GM19239 (cell line): ENCODE results near the gene KANSL1.

Experiments used
- DNase-seq: peaks from one replicate; pipeline ENCODE4 v3.0.0; 2011; ENCODE audit warnings: low spot score; ENCODE audit not compliant: insufficient read length
- FAIRE-seq: peaks from 2 replicates; lab custom pipeline; 2011; peaks lifted over from hg19 to GRCh38; lab: Jason Lieb, UNC

The KANSL1 gene

GRCh38 chr17:46150216-46150963 is 42.8 kb downstream of the KANSL1 start:
- no peak for FAIRE-seq
- no peak for DNase-seq

DNA sequence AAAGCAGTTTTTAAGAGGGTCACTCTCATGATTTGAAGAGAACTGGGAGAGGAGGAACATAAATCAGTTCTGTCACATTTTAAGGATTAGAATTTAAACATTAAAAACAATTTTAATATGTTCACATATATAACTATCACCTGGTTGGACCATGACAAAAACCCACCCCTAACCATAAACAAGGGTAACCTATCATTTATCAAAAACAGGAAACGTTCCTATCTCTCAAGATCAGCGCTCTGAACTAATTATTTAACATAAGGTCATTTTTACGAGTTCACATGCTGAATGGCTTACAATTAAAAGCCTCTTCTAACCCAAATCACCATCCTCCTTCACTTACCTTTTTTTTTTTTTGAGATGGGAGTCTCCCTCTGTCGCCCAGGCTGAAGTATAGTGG is 45.0 kb downstream of the KANSL1 start:
- FAIRE-seq, result no peak

GRCh38 chr17:46147296-46147695 is 45.9 kb downstream of the KANSL1 start:
- FAIRE-seq, result no peak
- no peak for DNase-seq

More for the DNA sequence above, 45.0 kb downstream of the KANSL1 start:
- no peak for DNase-seq

GRCh38 chr17:46144246-46144645 is 49.0 kb downstream of the KANSL1 start:
- DNase-seq (no peak), FAIRE-seq (no peak)

DNA sequence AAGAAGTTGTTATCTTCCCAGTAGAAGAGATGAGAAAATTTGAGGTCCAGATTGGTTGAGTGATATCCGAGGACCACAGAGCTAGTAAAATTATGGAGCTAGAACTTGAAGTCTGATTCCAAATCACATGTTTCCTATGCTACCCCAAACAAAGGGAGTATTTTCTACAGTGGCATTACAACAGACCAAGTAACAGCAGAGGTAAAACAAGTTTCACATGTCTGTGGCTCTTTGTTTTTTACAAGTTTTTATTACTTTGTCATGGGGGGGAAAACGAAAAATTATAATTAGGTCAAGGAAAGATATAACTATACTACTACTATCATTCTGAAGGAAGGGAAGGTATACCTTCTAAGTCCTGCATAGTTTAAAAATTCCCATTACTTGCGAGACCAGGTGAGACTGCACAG is 49.4 kb downstream of the KANSL1 start:
- FAIRE-seq, result no peak
- no peak for DNase-seq

DNA sequence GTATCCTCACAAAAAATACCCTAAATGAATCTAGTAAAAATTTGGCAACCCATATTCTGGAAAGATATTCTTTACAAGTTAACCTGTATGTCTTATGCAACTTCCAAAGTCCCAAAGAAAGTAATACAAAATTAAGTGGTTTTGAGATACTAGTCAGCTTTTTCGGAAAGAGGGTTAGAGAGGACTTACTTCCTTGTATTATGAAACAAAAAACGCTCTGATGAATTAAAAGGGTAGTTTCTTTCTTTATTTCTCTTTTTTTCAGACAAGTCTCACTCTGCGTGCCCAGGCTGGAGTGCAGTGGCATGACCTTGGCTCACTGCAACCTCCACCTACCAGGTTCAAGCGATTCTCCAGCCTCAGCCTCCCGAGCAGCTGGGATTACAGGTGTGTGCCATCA is 51.6 kb downstream of the KANSL1 start:
- DNase-seq (no peak), FAIRE-seq (peak; percentile 4)

- DNase-seq (no peak), FAIRE-seq (no peak)
Measured at GRCh38 chr17:46140645-46141197, 52.5 kb downstream of the KANSL1 start.

DNA sequence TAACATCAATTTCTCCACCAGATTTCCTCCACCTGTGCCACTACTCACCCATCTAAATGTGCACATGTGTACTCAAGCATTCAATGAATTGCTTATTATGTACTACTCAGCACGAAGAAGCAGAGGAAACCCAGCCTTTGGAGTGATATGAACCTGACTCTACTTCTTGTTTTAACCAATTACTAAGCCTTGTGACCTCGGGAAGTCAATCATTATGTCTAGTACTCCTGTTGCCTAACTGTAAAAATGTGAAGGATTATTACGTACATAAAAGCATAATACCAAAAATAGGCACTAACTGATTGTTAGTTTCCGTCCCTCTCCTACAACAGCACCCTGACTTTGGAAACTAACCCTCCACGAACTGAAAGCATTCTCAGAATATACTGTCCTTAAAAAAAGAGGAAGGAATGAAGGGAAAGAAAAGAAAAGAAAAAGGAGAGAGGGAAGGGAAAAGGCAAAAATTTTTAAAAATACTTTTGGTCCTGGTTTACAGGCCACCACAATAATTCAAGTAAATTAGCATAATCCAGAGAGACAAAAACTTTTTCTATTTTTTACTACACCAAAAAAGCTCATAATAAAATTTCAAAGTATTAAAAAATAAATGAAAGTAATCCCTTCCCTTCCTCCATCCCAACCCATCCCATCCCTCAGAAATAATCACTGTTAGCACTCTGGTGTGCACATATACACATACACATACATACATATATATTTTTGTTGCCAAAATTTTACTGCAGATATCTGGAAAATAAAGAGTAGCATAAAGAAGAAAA is 53.6 kb downstream of the KANSL1 start:
- FAIRE-seq (peak; percentile 73), DNase-seq (no peak)

GRCh38 chr17:46138473-46138872 is 54.8 kb downstream of the KANSL1 start:
- DNase-seq, result no peak
- no peak for FAIRE-seq

- no peak for DNase-seq
- FAIRE-seq, result no peak
Measured at GRCh38 chr17:46136820-46137219, 56.4 kb downstream of the KANSL1 start.

DNA sequence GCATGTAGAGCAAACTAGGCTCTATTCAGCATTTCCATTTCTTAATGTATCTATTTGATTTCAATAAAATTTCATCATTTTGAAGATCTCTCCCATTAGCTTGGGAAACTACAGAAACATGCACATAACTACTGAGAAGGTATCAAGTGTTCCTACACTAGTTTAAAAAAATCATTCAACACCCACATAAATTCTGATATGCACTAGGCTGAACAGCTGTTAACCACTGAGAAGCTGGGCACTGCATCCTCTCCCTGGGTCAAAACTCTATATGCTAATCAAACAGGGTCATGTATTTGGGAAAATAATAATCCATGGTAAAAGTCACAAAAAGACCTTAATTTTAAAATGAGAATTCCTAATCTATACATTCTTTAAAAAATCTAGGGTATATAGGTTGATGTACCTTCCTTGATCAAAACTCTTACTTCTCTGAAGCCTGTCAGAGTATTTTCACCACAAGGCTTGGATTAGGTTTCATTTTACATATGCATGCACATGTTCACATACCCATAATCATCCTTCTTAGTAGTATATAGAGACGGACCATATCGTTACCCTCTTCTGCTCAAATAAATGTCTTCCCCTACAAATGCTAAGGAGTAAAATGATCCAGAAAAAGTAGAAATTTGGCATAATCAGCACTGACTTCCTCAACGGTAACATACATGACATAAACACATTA is 57.2 kb downstream of the KANSL1 start:
- no peak for DNase-seq
- FAIRE-seq, result no peak

DNA sequence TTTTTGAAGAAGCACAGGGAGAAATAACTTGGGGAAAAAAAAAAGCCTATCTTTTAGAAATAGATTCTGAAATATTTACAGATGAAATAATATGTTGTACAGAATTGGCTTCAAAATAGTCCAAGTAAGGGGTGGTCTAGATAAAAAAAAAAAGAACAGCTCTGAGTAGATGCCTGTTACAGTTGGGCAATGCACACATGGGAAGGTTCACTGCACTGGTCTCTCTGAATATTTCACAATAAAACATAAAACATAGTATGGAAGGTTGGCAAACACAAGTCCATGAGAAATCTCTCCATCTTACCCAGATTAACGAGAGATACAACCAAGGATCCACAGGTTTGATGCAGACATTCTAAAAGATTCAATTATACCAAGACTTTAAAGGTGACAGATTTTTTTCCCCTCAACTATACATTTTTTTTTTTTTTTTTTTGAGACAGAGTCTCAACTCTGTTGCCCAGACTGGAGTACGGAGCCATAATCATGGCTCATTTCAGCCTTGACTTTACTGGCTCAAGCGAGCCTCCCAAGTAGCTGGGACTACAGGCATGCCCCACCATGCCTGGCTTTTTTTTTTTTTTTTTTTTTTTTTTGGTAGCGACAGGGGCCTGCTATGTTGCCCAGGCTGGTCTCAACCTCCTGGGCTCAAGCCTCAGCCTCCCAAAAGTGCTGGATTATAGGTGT is 58.0 kb downstream of the KANSL1 start:
- DNase-seq (no peak), FAIRE-seq (no peak)

DNA sequence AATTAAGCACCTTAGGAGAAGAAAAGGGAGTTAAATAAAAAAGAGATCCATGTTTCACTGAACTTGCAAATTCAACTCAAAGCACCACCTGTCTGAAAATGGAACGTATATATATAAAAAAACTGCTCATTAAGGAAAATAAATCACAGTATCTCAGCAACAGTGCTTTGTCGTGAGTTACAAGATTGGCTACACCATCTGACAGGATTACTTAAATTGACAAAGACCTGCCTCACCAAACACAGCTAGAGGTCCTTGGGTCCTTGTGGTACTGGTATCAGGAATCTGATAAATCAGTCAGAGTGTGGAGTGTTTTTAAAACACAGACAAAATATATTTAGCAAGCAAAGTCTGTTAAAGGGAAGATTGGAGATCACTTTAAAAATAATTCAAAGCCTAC is 63.9 kb downstream of the KANSL1 start:
- DNase-seq (no peak), FAIRE-seq (no peak)

DNA sequence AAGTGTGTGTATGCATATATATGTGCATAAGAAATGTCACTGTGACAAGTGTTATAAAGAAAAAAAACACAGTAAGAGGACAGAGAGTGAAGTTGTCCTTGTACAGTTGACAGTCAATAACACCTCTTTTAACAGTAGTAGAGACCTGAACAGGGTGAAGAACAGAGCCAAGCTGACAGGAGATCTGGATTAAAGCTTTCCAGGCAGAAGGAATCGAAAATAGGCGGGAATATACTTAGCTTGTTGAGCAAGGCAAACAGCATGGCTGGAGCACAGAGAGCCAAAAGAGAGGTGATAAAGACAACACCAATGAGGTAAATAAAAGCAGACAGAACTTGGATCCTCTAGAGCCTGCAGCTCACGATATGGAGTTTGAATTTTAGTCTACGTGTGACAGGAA is 64.8 kb downstream of the KANSL1 start:
- FAIRE-seq, result no peak
- no peak for DNase-seq

- FAIRE-seq (no peak), DNase-seq (no peak)
Measured at GRCh38 chr17:46127524-46127923, 65.7 kb downstream of the KANSL1 start.

- no peak for DNase-seq
- FAIRE-seq, result no peak
Measured at GRCh38 chr17:46126840-46127239, 66.4 kb downstream of the KANSL1 start.

DNA sequence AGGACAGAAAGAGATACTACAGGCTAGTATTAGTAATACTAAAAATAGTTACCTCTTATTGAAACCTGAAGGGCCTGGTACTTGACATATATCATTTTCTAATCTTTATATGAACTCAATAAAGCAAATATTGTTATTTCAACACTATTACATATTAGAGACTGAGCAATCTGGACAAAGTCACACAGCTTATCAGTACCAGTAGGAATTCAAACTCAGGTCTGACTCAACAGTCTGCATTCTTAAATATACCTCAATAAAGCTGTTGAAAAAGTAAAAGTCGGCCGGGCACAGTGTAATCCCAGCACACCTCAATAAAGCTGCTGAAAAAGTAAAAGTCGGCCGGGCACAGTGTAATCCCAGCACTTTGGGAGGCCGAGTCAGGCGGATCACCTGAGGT is 67.4 kb downstream of the KANSL1 start:
- DNase-seq, result no peak
- FAIRE-seq, result no peak

DNA sequence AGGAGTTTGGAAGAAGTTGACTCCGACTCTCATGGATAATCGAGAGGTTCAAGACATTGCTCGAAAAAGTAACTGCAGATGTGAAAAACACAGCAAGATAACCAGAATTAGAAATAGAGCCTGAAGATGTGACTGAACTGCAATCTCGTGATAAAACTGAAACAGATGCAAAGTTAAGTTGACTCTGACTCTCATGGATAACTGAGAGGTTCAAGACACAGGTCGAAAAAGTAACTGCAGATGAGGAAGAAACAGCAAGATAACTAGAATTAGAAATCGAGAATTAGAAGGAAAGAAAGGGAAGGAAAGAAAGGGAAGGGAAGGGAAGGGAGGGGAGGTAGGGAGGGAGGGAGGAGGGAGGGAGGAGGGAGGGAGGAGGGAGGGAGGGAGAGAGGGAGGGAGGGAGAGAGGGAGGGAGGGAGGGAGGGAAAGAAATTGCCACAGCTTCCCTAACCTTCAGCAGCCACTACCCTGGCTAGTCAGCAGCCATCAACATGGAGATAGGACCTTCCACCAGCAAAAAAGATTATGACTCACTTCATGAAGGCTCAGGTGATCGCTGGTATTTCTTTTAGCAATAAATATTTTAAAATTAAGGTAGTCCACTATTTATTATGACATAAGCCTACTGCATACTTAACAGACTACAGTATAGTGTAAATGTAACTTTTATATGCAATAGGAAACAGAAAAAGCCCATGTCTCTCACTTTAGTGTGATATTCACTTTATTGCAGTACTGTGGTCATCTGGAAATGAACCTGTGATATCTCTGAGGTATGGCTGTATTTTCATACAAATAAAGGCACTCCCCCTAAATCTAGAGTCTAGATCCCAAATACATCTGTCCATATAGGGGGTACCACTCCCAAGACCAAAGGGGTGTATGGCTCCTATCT is 68.3 kb downstream of the KANSL1 start:
- DNase-seq (no peak), FAIRE-seq (no peak)

GRCh38 chr17:46123607-46124006 is 69.6 kb downstream of the KANSL1 start:
- no peak for FAIRE-seq
- no peak for DNase-seq
